GM21529 (cell line): Measurements from ENCODE around the gene PCBP4.

Experiments
- ATAC-seq: cut with Tn5 transposase; IDR thresholded peaks from one replicate; pipeline ENCODE4 v1.9.1; 2021; ENCODE audit not compliant: unreplicated experiment

The PCBP4 gene

DNA sequence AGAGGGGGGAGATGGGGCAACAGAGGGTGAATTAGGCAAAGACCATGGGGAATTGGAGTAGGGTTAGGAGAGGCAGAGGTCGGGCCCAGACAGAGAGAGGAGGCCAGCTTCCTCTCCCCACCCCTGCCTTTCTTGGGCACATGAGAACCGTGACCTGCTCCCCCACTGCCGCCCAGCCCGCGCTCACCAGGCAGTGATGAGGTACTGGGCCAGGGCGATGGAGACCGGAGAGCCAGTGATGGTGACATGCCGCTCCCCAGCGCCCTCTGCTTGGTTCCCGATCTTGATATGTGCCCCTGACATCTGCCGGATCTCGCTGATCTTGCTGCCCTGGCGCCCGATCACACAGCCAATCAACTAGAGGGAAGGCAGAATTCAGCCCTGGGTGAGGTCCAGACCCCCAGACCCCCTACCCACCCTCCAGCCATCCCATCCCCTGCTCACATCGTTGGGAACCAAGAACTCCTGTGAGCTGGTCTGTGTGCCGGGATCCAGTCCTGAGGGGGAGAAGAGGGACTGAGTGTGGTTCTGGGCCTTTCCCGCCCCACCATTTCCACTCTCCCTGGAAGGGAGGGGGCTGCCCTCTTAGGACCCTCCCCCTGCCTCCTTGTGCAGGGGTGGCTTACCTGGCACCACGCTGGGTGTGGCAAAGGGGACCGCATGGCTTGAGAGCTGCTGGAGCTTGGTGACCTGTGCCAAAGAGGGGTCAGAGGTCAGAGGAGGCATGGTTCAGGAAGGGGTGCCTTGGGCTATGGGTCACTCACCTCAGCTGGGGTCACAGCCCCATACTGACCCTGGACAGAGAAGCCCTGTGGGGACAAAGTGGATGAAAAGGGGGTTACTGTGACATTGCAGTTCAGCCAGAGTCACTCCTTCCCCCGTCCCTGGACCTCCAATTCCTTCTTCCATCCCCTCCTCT is 8.4 kb downstream of the PCBP4 start:
- ATAC-seq, result no peak

DNA sequence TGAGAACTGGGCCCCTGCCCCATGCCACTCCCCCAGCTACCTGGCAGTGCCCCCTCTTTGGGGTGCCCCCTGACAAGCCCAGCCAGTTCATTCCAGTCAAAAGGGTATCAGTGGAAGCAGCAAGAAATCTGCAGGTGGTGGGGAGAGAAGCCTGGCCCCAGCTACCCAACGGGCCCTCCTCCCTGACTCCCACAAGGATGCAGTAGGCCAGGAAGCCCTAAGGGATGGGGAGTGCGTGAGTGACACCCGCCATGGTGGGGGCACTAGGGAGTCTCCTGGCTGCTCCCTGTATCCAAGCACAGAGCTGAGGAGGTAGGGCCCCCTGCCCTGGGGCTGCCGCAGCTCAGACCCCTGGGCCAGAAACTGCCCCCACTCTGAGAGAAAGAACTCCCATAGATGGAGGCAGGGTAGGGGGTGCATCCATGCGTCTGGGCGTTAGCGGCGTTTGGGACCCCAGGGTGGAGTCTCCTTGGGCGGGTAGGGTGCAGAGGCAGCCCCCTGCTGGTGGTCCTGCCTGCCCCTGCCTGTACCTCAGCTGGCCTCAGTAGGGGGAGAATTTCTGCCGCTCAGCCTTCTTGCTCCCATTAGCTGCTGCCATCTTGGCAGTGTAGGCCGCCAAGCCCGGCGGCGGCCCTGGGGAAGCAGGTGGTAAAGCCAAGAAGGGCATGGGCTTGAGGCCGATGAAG is 9.6 kb downstream of the PCBP4 start:
- no peak for ATAC-seq

- no peak for ATAC-seq
Observed at GRCh38 chr3:51955893-51956770, 11.1 kb downstream of the PCBP4 start.

- no peak for ATAC-seq
Observed at GRCh38 chr3:51955175-51955892, 11.9 kb downstream of the PCBP4 start, which contains the start of gene GPR62. Gene GPR62, plus strand, starts transcription at chr3:51955381. Its CDS starts 272 bp downstream, at chr3:51955653.

DNA sequence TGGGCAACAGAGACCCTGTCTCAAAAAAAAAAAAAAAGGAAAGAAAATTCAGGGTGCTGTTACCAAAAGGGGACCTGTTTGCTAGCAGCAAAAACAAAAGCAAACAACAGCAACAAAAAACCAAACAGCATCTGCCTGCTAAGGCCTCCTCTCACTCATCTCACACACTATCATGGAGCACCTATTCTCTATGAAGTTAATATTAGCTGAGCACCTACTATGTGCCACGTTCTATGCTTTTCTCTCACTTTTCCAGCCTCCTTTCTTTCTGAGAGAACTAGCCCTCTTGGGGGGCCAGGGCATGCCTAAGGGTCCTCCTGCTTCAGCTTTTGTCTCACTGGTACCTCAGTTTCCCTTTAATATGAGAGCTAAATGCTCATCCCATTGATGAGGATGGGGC is 12.5 kb downstream of the PCBP4 start:
- no peak for ATAC-seq

- ATAC-seq, result no peak
Observed at GRCh38 chr3:51954105-51954504, 13.1 kb downstream of the PCBP4 start.

DNA sequence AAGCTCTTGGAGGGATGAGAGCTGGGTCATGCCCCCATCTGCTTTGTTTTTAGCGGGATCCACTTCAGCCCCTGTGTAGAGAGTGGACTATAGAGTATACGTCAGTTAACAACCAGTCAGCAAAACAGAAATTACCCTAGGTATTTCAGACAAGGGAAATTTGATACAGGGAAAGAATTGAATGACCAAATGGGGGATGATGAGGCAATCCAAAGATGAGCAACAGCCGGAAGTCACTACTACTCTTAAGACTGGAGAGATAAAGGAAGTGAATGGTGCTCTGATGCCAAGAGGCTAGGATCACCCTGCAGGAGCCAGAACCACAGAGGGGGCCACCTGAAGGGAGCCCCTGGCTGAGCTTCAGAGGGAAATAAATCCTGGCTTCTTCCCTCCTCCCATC is 13.8 kb downstream of the PCBP4 start:
- no peak for ATAC-seq

DNA sequence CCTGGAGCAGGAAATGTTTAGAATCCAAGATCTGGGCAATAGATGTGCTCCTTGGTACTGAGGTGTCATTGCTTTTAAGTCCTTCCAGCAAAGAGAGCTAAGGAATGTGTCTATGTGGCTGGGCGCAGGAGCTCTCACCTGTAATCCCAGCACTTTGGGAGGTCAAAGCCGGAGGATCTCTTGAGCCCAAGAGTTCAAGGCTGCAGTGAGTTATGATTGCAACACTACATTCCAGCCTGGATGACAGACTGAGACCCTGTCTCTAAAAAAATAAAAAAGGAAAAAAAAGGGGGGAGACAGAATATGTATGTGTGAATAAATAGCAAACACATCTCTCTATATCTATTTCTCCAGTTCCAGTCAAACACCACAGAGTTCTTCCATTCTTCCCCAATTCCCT is 16.4 kb downstream of the PCBP4 start:
- ATAC-seq, result no peak

GRCh38 chr3:51949121-51949520 is 18.1 kb downstream of the PCBP4 start:
- no peak for ATAC-seq

- ATAC-seq, result no peak
Observed at GRCh38 chr3:51948016-51948580, 19.2 kb downstream of the PCBP4 start.

DNA sequence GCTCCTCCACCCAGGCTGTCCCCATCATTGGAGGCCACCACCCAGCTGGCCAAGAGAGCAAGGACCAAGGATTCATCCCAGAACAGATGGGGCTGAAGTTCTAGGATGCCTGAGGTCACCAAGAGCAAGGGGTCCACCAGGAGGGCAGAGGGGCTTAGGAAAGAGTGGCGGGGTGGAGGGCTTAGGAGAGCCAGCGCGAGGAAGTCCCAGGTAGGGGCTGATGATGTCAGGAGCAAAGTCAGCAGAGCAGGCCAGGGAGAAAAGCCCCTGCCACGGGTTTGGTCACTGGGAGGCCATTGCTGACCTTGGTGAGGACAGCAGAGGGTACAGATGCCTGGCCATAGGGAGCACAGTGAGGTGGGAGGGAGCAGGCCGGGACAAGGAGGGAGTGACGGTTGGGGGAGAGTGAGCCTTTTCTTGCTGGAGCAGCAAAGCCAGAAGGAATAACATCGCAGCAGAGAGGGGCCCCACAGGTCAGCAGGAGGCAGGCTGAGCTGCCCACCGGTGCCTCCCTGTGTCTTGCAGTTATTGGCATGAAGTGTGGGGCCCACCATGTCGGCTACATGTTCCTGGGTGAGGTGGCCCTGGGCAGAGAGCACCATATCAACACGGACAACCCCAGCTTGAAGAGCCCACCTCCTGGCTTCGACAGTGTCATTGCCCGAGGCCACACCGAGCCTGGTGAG is 19.9 kb downstream of the PCBP4 start:
- ATAC-seq, result no peak

GRCh38 chr3:51946796-51947195 is 20.5 kb downstream of the PCBP4 start:
- ATAC-seq, result no peak

GRCh38 chr3:51945926-51946705 is 21.1 kb downstream of the PCBP4 start:
- no peak for ATAC-seq

DNA sequence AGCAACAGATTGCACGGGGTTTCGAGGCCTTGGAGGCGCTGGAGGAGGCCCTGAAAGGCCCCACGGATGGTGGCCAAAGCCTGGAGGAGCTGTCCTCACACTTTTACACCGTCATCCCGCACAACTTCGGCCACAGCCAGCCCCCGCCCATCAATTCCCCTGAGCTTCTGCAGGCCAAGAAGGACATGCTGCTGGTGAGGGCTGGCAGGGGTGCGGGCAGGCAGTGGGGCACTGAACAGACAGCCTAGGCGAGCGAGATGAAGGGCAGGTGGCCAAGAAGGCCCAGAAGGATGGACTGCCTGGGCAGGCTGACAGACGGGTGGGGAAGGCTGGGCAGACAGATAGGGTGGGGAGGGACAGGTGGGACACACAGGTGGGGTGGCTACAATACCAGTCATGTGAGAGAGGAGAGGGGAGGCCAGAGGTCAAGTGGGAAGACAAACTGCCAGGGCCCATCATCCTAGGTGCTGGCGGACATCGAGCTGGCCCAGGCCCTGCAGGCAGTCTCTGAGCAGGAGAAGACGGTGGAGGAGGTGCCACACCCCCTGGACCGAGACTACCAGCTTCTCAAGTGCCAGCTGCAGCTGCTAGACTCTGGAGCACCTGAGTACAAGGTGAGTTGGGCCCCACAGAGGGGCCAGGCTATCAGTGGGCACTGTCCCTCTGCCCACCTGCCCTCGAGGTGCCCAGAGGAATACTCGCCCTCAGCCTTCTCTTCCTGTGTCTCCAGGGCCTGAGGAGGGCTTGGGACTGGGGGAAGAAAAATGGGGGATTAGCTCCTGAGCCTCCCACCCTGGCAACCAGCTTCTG is 22.0 kb downstream of the PCBP4 start:
- ATAC-seq, result no peak

- no peak for ATAC-seq
Observed at GRCh38 chr3:51944451-51945021, 22.7 kb downstream of the PCBP4 start.

- no peak for ATAC-seq
Observed at GRCh38 chr3:51943451-51944391, 23.5 kb downstream of the PCBP4 start.
